SU-DHL-6 (cell line): Measurements from ENCODE around the gene SKAP2.

Experiments used
- CTCF ChIP-seq: fragments of 200-600 bp; sonication (generic); IDR thresholded peaks from one replicate; pipeline ENCODE4 v1.5.1; 2017; ENCODE audit warnings: antibody characterized with exemption, mild to moderate bottlenecking, low read length, moderate library complexity; ENCODE audit not compliant: insufficient read depth, poor library complexity, severe bottlenecking
- EZH2phosphoT487 ChIP-seq: fragments of 200-600 bp; sonication (generic), shearing (Covaris generic); conservative IDR thresholded peaks from 2 replicates; pipeline ENCODE4 v1.6.1; 2018; ENCODE audit warnings: mild to moderate bottlenecking, antibody characterized with exemption, low read length, moderate library complexity, mixed read lengths

- TF ChIP-seq CTCF (no peak), EZH2phosphoT487 (no peak)
Measured at GRCh38 chr7:26779978-26780595, 84.3 kb downstream of the SKAP2 start.
